Measurements from ENCODE around the gene WIZ.
"Not testable (repeated sequence)": the region's sequence is repeated elsewhere in the genome, so short reads cannot be mapped to it uniquely, and the experiment has no call there.

The WIZ gene

DNA sequence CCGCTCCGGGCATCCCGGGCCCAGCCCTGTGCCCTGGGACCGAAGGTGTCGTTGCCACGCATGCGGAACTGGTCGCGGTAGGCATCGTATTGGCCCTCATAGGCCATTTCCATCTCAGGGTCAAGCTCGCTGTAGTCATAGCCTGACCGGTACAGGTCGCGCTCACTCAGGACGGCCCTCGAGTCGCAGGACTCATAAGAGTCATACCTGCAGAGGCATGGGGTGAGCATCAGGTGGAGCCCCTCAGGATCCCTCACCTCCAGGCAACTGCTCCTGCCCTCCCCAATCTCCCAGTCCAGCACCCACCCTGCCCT lies 48.4 kb downstream of the WIZ start:
- DNase-seq, result no peak

DNA sequence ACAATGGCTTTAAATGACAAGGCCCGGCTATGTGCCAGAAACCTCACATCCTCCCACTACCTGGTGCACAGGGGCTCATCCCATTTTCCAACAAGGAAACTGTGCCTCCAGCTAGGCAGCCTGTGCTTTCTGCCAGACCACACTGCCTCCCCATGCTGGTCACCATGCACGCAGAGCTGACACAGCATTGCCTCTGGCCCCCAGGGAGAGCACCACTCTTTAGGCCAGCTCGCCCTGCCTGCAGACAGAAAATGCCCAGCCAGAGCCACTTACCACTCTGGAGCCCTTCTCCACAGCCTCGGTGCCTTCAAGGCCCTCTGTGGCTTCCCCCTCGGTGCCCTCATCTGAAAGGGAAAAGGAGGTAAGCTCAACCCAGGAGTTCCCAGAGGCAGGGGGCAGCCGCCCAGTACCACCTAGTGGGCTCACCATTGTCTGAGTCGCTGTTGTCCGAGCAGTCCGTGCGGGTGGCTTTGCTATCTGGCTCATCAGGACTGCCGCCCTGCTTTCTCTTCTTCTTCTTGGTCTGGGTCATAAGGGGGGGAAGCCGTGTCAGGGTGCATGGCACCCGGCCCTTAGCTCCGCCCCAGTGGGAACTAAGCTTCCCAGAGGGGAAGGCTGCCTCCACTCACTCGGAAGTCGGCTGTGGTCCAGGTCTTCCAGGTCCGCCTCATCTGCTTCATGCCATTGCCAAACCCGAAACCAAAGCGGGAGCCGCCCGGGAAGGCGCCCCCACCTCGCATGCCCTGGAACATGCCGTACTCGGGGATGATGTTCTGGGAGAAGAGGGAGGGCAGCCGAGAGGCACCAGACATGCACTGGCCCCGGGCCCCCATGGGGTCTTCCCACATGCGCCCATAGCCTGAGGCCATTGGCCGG lies 49.0 kb downstream of the WIZ start:
- no peak for DNase-seq

DNA sequence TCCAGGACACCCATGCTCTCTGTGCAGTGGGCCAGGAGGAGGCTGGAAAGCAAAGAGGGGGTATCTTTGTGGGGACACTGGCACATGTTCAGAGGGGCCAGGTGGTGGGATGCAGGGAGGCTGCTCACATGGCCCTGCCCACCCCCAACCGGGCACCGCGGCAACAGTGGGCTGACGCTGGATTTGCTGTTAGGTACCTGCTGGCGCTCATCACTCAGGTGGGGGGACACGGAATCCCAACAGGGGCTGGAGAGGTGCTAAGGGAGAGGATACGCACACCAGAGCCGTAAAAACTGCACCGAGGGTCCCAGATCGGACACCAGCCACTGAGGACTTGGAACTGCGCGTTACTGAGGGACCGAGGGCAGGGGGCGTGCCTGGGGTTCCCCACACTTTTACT lies 50.1 kb downstream of the WIZ start:
- no peak for DNase-seq

DNA sequence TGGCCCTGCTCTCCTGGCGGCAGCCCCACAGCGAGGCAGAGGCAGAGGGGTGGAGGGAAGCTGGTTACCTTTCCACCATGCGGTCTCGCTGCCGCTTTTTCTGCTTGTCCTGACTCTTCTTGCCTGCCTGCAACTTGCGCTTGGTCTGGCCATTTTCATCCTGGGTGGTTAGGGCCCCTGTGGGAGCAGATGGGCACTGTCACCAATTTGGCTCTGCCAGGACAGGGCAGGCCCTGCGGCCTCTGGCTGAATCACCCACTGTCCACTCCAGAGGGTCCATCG lies 50.6 kb downstream of the WIZ start:
- DNase-seq, result no peak

DNA sequence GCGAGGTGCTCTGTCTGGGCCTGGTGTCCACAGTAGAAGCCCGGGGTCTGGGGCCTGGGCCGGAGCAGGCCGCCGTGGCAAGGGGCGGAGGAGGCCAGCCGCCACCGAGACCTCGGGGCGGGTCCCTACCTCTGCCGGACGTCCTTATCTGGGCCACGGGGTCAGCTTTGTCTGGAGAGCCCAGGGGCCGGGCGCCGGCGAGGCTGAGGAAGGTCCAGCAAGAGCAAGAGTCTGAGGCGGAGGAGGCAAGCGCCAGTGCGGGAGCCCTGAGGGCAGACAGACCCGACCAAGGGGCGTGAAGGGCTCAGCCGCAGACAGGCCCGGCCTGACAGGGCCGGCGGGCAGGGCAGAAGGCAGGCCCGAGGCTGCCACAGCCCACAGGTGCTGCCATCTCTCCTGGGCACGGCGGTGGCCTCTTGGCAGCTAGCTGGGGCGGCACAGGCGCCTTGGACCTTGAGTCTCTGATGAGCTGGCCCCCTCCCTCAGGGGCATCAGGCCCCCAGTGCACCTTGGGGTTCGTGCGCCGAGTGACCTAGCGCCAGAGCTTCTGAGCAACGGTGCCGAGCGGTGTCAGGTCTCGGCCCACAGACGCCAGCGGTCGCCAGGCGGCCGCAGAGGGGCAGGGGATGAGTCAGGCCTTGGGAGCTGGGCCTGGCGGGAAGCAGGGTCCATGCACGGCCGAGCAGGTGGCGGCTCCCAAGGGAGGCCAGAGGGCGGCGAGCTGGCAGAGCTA lies 51.1 kb downstream of the WIZ start:
- no peak for DNase-seq

DNA sequence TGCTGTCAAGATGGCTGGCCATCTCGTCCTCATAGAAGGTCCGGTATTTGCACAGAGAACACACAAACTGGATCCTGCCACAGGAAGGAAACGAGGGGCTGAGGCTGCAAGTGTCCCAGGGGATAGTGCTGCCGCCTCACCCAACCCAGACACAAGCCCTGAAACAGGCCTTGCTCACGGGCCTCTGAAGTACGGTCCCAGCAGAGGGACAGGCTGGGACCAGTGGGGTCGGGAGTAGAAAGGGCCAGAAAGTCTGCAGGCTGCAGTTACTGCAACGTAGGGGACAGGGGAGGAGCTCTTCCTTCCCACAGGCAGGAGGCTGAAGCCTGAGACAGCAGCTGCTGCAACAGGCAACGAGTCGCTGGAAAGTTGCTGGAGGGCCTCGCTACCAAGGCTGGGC lies 52.0 kb downstream of the WIZ start:
- no peak for DNase-seq

DNA sequence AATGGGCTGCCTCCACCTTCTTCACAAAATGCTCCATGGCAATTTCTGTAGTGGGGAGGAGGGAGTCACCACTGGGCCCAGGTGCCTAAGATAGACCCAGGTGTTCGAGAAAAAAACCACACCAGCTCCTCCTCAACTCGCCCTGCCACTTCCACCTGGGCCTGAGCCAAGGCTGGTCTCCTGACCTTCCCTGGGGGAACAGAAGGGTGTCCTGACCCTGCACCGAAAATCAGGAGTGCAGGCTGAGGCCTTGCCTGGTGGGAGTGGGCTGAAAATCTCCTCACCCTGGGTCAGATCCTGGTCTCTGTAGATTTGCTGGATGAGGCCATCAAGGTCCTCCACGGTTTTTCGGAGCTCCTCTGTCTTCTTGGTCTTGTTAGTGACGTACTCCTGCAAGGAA lies 52.5 kb downstream of the WIZ start:
- no peak for DNase-seq

DNA sequence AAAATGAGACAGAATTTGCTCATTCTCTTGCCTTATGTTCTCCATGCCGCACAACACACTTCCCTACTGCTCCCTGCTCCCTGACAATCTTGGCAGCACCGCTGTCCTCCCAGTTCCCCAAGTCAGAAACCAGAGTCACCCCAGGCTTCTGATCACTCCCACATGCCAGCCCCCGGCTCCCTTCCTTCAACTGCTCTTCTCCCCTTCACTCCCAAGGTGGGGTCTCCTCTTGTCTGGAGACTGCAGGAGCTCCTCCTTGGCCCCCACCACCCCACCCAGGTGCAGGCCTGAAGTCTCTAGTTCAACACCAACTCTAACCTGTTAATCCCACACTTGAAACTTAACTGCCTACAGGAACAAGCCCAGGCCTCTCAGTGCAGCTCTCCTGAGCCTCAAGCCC lies 53.3 kb downstream of the WIZ start:
- no peak for DNase-seq

DNA sequence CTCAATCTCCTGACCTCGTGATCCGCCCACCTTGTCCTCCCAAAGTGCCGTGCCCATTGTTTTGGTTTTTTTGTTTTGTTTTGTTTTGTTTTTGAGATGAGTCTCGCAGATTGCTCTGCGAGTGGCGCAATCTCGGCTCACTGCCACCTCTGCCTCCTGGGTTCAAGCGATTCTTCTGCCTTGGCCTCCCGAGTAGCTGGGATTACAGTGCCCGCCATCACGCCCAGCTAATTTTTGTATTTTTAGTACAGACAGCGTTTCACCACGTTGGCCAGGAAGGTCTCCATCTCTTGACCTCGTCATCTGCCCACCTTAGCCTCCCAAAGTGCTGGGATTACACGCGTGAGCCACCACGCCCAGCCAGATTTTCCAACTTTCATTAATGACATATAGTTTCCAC lies 54.5 kb downstream of the WIZ start:
- DNase-seq, result not testable (repeated sequence)

DNA sequence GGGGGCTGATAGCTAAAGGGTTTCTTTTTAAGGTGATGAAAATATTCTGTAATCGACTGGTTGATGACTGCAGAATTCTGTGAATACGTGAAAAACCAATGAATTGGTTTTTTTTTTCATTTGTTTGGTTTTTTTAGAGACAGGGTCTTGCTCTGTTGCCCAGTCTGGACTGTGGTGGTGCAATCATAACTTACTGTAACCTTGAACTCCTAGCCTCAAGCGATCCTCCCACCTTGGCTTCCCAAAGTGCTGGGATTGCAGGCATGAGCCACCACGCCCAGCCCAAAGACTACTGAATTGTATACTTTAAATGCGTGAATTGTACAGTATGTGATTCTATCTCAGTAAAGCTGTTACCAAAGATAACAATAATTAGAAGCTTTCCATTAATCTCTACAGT lies 55.3 kb downstream of the WIZ start:
- DNase-seq, result no peak

DNA sequence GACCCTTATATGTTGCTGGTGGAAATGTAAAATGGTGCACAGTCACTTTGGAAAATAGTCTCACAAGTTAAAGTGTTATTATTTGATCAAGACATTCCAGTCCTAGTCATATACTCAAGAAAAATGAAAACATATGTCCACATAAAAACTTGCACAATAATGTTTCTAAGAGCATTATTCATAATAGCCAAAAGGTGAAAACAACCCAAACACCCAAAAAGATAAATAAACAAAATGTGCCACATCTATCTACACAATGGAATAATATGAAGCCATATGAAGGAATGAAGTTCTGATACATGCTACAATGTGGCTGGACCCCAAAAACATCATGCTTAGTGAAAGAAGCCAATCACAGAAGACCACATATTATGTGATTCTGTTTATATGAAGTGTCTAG lies 55.8 kb downstream of the WIZ start:
- DNase-seq, result no peak

DNA sequence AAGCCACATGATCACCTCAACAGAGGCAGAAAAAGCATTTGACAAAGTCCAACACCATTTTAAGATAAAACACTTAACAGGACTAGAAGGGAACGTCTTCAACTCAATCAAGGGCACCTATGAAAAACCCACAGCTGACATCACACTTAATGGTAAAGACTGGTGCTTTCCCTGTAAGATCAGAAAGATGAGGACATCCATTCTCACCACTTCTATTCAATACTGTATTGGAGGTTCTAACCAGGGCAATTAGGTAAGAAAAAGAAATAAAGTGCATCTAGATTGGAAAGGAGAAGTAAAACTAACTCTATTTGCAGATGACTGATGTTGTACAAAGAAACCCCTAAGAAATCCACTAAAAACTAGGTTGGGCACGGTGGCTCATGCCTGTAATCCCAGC lies 58.9 kb downstream of the WIZ start:
- DNase-seq, result no peak

DNA sequence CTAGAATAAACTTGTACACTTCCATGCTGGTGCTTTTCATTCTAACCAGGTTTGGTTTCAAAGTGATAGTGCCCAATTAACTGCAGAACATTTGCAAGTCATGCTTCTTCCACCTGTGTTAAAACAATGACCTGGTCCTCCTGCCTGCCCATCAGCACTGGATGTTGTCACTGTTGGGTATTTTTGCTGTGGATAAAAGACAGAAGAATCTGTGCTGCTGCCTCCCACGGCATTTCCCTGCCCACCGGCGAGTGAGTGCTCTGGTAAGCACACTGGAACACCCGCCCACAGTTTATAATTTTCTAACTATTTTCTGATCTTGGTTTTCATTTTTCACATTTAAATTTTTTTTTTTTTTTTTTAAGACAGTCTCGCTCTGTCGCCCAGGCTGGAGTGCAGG lies 67.9 kb downstream of the WIZ start:
- no peak for DNase-seq

DNA sequence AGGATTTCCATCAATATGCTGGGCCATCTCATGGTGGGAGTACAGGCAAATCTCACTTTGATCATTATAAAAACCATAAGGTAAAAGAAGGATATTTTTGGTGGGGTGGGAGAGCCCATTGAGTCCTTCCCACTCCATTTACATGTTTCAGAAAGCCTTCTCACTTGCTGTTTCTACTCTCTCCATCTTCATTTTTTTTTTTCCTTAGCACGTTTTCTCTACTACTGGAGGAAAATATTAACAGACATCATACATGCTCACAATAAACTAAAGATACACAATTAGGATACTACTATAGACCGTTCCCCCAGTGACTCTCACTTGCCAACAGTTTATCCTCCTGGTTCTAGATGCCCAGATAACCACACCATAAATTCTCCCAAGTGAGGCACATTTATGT lies 68.3 kb downstream of the WIZ start:
- DNase-seq, result no peak

DNA sequence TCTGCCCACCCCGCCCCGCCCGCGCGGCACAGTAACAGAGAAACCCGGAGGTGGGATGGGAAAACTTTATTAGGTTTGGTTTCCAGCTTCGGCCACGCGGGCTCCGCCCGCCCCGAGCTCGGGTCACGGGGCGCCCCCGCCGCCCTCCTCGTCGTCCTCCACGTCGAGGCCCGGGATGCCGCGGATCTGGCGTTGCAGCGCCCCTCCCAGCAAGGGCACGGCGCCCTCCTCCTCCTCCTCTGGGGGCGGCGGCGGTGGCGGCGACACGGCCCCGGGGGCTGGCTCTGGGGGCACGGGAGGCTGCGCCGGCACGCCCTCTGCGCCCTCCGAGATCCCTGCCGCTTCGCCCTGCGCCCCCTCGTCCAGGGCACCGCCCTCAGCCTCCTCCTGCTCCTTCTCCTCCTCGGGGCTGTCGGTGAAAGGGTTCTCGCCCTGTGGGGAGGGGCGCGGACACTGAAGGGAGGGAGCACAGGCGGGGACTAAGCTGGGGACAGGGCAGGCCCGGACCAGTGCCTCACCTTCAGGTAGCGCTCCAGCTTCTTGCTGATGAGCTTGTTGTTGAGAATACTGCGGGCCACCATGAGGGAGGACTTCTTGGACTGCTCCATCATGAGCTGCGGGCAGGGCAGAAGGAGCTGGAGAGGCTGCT lies 69.6 kb downstream of the WIZ start:
- DNase-seq, result no peak

DNA sequence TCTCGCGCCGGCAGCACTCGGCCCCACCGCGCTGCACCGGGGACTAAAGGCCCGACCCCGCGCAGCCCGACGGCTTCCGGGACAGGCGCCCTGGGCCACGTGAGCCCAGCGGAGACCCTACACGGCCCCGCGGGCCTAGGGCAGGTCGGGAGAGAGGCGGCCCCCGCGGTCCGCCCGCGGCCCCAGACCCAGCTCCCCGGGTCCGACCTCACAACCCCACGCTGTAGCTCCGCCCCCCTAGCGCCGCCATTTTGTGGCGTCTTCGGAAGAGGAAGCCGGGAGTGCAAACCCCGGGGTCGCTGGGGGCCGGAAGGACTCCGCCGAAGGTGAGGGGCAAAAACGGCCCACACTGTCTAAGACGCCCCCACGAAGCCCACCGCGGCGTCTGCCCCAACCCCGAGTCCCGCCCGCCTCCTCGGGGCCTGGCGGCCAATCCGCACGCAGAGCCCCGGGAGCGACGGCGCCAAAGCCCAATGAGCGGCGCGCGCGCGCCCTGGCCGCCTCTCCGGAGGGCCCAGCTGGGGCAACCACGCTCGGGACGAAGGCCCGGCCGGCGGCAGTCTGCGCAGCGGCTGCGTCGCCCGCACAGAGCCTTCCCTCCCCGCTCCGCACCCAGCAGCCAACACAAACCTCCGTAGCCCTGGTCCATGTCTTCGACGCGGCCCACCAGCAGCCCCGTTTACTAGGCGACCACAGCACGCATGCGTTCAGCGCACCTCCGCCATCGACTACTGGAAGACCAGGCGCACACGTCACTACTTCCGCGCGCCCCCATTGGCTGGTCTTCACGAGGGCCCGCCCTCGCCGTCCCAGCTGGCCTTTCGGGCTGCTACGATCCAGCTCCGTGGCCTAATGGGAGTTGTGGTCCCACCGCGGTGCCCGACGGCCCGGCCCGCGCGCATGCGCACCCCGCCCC lies 70.4 kb downstream of the WIZ start, which contains the start of gene AKAP8:
Gene AKAP8, minus strand, starts transcription at position 705 of the 916 bp plus-strand sequence. Its CDS starts 56 bp downstream, at position 649.
- peak; percentile 98 for DNase-seq

DNA sequence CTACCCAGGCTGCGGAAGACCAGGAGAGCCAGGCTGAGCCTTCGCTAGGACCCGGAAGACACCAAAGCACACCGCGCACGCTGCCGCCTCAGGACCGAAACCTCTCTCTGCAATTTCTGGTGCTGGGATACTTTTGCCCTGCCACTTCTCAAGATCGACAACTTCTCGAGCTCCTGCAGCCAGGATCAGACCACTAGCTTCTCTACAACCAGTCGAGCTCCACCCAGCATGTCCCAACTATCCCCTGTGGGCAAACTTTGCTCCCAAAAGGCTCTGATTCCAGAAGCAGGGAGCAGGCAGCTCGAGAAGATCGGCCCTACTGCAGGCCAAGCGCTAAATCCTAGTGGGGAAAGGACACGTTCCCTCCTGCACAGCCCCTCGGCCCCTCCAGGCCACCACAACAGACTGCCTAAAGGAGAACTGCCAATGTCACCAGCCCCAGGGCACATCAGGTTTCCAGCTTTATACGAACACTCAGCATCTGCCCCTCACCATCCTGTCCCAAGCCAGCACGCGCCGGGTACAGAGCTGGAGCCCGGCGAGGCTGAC lies 71.1 kb downstream of the WIZ start:
- peak; percentile 55 for DNase-seq

DNA sequence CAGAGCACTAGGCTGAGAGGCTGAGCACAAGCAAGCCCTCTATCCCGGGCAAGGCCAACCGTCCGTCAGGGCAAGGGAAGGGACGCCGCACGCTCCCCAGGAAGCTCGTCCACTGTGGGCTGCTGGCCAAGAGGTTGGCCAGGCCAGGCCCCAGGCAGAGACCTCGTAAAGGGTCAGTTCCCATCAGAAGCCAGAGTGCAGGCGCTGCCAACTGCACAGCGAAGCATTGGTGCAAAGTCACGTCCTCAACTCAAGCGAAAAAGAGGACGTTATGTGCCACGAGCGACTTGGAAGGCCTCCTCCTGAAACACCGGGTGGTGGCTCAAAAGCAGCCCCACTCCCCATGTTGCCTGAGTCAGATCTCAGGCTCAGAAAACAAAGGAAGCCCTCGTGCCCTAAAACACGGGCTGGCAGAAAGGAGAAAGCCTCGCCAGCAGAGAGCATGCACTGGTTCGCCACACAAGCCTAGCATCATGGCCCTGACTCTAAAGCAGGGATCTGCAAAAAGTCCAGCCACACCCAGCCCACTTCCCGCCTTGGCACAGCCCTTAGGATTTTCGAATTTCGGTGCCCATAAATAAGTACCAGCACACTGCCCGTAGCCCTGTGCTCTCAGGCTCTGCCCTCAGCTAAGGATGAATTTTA lies 74.8 kb downstream of the WIZ start:
- no peak for DNase-seq

DNA sequence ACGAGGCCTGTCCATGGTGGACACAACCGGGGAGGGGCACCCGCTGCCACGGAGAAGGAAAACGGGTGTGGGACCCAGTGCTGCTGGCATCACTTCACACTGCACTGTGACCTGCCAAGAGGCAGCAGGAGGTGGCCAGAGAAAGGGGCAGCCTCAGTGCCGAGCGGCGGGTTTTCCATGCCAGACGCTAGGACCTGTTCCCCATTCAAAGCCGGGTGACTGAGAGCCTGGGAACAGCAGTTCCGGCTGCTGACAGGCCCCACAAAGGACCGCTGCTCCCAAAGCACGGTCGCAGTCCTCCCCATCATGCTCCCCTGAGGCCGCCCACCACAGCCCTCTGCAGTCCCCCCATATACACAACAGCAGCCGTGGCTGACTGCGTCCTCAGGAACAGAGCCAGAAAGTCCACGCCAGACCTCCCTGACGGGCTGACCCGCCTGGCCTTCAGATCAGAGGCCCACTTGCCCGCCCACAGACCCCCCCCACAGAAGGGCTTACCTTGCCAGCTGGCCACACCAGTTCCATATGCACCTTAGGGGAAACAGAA lies 75.6 kb downstream of the WIZ start:
- no peak for DNase-seq

DNA sequence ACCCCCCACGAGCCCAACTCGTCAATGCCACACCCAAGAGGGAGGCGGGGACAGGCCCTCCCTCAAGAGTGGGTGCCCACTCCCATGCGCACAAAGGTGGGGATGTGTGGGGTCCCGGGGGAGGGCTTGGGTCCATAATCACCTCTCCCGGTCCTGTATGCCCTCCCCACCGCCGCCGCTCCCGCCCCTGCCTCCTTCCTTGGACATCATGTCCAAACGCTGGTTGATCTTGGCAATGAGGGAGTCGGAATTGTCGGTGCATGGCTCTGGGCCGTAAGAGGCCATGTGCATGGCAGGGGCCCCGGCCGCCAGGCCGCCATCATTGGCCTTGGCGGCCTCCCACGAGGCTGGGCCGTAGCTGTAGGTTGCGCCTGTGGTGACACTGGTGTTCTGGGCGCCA lies 76.1 kb downstream of the WIZ start:
- DNase-seq, result no peak

DNA sequence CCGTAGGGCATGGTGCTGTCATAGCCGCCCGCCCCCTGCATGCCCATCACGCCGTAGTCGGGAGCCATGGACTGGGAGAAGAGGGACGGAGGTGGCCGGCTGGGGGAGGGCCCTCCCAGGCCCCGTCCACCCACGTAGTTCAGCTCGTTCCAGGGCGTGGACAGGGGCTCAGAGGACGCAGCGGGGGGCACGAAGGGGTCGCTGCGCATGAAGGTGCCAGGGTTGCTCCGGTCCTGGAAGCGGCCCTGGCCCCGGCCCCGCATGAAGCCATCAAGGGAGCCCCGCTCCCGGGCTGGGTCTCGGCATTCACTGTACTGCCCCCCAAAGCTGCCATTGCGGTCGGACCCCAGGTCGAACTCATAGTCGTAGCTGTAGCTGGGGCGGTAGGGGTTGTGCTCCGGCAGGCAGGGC lies 76.9 kb downstream of the WIZ start:
- no peak for DNase-seq

DNA sequence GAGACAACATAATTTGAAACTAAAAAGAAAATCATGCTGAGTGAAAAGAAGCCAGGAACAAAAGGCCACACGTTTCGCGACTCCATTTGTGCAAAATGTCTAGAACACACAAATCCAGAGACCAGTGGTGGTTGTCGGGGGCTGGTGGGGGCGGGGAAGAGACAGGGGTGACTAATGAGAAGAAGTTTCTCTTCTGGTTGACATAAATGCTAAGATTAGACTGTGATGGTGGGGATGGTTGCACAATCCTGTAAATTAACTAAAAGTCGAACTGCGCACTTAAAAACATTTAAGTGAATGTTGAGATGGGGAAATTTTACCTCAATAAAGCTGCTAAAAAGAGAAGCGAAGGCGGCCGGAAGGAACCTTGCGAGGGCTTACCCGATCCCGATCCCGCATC lies 77.3 kb downstream of the WIZ start:
- no peak for DNase-seq
